Ecto neural progenitor cell (in vitro differentiated cells): ENCODE results near the gene PHB1.
A peak's percentile ranks its signal among the peaks of the same experiment; 100 is the strongest.
"Not testable (repeated sequence)": the region's sequence is repeated elsewhere in the genome, so short reads cannot be mapped to it uniquely, and the experiment has no call there.

ENCODE experiments used
- DNase-seq: peaks from one replicate; pipeline ENCODE4 v3.0.0-alpha.2; 2018; ENCODE audit warnings: low spot score

PHB1 gene

GRCh38 chr17:49378311-49378710, 36.4 kb downstream of the PHB1 start:
- no peak for DNase-seq

DNA sequence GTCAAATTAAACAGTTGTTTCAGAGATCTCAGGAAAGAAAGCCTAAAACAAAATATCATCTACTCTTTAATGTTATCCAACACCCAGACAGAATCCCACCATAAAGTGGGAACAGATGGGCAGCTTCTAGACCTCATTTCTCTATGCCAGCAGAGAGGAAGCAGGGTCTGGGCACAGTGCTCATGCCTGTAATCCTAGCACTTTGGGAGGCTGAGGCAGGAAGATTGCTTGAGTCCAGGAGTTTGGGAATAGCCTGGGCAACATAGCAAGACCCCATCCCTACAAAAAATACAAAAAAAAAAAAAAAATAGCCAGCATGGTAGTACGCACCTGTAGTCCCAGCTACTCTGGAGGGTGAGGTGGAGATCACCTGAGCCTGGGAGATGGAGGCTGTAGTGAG, 39.1 kb downstream of the PHB1 start:
- no peak for DNase-seq

DNA sequence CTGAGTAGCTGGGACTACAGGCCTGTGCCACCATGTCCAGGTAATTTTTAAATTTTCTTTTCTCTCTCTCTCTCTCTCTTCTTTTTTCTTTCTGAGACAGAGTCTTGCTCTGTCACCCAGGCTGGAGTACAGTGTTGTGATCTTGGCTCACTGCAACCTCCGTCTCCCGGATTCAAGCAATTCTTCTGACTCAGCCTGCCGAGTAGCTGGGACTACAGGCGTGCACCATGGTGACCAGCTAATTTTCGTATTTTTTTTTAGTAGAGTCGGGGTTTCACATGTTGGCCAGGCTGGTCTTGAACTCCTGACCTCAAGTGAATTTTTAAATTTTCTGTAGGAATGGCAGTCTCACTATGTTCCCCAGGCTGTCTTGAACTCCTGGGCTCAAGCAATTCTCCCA, 41.6 kb downstream of the PHB1 start:
- no peak for DNase-seq

DNA sequence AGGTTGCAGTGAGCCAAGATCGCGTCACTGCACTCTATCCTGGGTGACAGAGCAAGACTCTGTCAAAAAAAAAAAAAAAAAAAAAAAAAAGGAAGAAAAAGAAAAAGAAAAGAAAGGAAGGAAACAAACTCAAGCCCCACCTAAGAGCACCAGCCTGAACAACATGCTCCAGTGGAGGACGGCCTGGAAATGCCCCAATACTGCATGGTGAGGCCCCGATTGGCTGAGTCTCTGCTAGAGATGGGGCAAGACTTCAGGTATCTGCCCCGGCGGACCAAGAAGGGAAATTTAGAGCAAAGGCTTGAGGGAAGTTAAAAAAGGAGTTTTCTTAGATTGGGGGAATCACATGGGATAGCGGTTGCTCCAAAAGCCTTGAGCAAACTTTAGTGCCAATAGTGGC, 42.3 kb downstream of the PHB1 start:
- no peak for DNase-seq

- no peak for DNase-seq
Measured at GRCh38 chr17:49370971-49371834, 43.5 kb downstream of the PHB1 start.

DNA sequence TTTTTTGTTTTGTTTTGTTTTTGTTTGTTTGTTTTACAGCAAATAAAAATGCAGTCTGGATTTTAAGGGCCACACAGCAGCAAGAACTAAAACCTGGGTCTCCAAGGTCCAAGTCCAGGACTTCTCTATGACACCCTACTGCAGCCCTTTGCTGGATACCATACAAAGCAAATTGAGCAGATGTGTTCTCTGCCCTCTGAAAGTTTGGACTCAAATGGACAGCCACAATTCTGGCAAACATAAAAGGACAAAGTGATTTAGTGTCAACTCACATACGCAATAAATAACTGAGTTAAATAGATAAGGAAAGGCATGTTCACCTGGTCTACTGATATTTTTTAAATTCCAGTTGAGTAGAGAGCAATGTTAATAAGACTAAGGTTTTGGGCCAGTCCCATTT, 44.9 kb downstream of the PHB1 start:
- DNase-seq, result no peak

DNA sequence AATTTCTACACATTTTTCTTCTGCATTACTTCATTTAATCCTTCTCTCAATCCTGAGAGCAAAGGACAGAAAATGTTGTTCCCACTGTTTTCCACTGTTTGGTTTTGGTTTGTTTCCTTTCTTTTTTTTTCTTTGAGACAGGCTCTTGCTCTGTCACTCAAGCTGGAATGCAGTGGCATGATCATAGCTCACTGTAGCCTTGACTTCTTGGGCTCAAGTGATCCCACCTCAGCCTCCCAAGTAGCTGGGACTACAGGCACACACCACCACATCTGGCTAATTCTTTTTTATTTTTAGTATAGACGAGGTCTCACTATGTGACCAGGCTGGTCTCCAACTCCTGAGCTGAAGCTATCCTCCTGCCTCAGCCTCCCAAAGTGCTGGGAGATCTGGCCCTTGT, 45.6 kb downstream of the PHB1 start:
- peak; percentile 37 for DNase-seq

GRCh38 chr17:49365667-49366066, 49.0 kb downstream of the PHB1 start:
- DNase-seq, result peak; percentile 74

- not testable (repeated sequence) for DNase-seq
Measured at GRCh38 chr17:49365126-49365525, 49.6 kb downstream of the PHB1 start.

DNA sequence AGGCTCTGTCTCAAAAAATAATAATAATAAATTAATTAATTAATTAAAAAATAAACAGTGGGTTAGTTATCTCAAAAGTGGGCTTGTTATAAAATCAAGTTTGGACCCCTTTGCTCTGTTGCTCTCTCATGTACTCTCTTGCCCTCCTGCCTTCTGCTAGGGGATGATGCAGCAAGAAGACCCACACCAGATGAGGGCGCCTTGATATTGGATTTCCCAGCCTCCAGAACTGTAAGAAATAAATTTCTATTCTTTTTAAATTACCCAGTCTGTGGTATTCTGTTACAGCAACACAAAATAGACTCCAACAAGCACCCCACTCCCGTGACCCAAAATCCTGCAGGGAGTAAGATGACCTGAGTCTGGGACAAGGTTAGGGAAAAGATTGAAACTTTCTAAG, 50.6 kb downstream of the PHB1 start:
- DNase-seq, result no peak

DNA sequence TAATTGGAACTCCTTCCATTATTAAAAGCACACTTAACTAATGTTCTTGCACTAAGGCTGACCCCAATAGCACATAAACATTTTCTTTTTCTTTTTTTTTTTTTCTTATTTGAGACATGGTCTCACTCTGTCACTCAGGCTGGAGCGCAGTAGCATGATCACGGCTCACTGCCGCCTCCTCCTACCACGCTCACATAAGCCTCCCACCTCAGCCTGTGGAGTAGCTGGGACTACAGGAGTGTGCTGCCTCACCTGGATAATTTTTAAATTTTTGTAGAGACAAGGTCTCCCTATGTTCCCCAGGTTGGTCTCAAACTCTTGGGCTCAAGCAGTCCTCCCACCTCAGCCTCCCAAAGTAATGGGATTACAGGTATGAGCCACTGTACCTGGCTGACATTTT, 51.4 kb downstream of the PHB1 start:
- DNase-seq, result no peak

- DNase-seq, result no peak
Measured at GRCh38 chr17:49362723-49363117, 52.0 kb downstream of the PHB1 start.

GRCh38 chr17:49361902-49362722, 52.6 kb downstream of the PHB1 start, which contains the start of gene ZNF652:
ZNF652 (minus strand) TSS chr17:49362250; CDS start chr17:49317725, 44,525 bp downstream.
- DNase-seq, result peak; percentile 99

DNA sequence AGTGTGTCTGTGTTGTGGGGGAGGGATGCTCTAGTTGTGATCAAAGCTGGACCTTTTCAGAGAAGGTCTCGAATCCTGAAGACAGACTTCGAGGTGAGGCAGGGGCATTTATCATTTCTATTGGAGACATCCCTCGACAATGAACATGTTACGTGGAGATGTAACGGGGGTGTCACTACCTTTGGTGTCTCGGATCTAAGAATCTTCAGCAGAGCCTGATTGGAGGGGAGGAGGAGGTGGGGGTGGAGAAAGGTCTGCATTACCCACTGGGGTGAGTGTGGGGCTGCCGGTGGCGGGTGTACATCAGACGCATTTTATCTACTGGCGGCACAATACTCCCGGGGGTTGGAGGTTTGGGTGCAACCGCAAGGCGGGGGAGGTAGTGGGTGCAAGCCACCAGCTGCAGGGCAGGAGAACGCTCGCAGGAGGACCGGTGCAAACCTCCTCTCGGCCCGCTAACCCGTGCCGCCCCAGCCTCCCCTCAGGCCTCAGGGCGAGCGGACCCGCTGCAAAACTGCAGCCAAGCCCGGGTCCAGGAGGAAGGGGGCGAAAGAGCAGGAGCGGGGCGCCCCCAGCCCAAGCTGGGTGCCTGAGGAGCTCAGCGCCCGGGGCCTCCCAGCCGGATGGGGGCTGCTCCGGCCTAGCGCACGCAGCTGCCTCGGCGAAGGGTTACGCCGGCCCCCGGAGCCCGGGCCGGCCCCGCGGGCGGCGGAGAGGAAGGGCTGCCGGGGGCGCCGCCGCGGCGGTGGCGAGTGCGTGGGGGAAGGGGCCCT, 53.4 kb downstream of the PHB1 start:
- DNase-seq, result peak; percentile 54

- peak; percentile 63 for DNase-seq
Measured at GRCh38 chr17:49360796-49361128, 53.9 kb downstream of the PHB1 start.

GRCh38 chr17:49359990-49360795, 54.5 kb downstream of the PHB1 start:
- no peak for DNase-seq

DNA sequence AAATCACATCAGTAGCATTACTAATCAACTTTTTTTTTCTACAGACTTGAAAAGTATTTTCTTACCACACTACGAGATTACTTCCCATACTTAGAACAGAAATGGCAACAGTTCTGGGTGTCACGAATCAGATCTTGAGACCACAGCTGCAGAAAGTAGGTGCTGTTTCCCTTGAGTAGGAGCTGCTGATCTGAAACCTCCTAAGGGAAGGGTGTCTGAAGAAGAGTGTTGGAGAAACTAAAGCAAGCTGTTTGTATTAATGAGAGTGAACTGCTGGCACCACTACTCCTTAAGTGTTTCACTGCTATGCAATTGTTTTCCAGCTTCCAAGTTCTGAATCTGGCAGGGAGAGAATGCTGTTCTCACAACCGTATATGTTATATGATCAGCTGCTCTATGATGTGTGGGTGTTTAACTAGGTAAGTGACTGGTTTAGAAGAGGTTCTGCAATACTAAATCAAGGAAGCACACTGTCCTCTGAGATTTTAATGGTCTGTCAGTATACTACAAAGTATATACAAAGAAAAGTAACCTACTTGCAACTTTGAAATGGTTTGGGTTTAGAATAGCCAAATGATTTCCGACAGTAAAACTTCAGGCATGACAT, 55.9 kb downstream of the PHB1 start:
- DNase-seq, result no peak

DNA sequence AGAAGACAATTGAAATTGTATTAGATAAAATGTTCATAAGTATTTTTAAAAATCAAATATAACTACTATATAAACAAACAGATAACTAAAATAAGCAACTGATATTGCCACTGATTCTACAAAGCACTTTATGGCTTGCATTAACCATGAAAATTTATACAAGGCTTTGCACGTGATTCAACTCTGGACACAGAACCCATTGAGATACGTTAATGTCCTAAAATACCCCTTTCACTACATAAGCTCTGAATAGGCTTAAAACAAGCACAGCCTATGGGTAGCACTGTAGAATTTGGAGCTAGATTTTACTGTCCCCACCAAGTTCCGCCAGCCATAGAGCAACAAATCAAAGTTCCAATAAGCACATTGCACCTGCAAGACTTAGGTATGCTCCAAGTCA, 57.2 kb downstream of the PHB1 start:
- DNase-seq, result no peak

- DNase-seq, result no peak
Measured at GRCh38 chr17:49356320-49356719, 58.4 kb downstream of the PHB1 start.
